Breast epithelium (tissue), 4 donors: Measurements from ENCODE around the gene AP2A1. TPM values are rescaled to one million over a fixed set of nuclear protein-coding genes. Genes with fewer than 3 reads are reported as not detected.

Experiments
- DNase-seq, 2 donors: peaks; one replicate each; pipeline ENCODE4 v3.0.0-alpha.2; 2019; ENCODE audit warnings: low spot score in 2 of 2
- H3K27ac ChIP-seq, 2 donors: fragments of 200-600 bp; sonication (generic) in 1 of 2; one replicate each; pipeline ENCODE4 v1.5.1; 2016 to 2019; ENCODE audit warnings: mild to moderate bottlenecking in 1 of 2
- H3K27me3 ChIP-seq, 2 donors: fragments of 200-600 bp; sonication (generic) in 1 of 2; one replicate each; pipeline versions ENCODE4 v1.5.1 to v1.6.0; 2017 to 2019; ENCODE audit warnings: control low read depth in 1 of 2, mild to moderate bottlenecking in 1 of 2
- H3K36me3 ChIP-seq: fragments of 200-600 bp; one replicate; pipeline ENCODE4 v1.5.1; 2019
- H3K4me1 ChIP-seq, 2 donors: fragments of 200-600 bp; sonication (generic); one replicate each; pipeline ENCODE4 v1.5.1; 2016 to 2019; ENCODE audit warnings: control low read depth in 1 of 2
- H3K4me3 ChIP-seq, 3 donors: fragments of 200-600 bp; sonication (generic); 1 replicate in 2 of 3; 2 replicates in 1 of 3; pipeline ENCODE4 v1.5.1; 2016 to 2019; ENCODE audit warnings: mild to moderate bottlenecking in 3 of 3, moderate library complexity in 2 of 3
- H3K9me3 ChIP-seq, 2 donors: fragments of 200-600 bp; sonication (generic) in 1 of 2; one replicate each; pipeline ENCODE4 v1.5.1; 2016 to 2019; ENCODE audit warnings: control low read depth in 1 of 2
- POLR2A ChIP-seq: fragments of 450-650 bp; IDR thresholded peaks from one replicate; pipeline ENCODE4 v1.6.1; 2016; ENCODE audit warnings: antibody characterized with exemption, mild to moderate bottlenecking, moderate library complexity
- POLR2AphosphoS5 ChIP-seq, 3 donors: sonication (generic); formaldehyde crosslinking; IDR thresholded peaks; one replicate each; pipeline ENCODE4 v1.6.1; 2017; ENCODE audit warnings: antibody characterized with exemption in 3 of 3
- intact Hi-C: fragments of 100-400 bp; cut with DNase I; formaldehyde crosslinking; loops from one replicate; pipeline ENCODE4 v1.15.1; 2023; ENCODE audit warnings: low total_unique reads
- total RNA-seq, 3 donors: library from RNA; depleted of rRNA; stranded (reverse); fragments of >200 nt; gene quantifications; one replicate each; pipeline ENCODE4 v1.1.0, GENCODE V29; 2016
- TF ChIP-seq, protein P1 (sequence below), 3 donors: fragments of 450-650 bp; IDR thresholded peaks; one replicate each; pipeline ENCODE4 v1.5.1; 2016 to 2017; ENCODE audit warnings: antibody characterized with exemption in 3 of 3, mild to moderate bottlenecking in 3 of 3, moderate library complexity in 3 of 3

AP2A1 gene
- total RNA-seq, 3 donors from 2014 or later: 42.1 to 71.0 (median 59.3) TPM

DNA sequence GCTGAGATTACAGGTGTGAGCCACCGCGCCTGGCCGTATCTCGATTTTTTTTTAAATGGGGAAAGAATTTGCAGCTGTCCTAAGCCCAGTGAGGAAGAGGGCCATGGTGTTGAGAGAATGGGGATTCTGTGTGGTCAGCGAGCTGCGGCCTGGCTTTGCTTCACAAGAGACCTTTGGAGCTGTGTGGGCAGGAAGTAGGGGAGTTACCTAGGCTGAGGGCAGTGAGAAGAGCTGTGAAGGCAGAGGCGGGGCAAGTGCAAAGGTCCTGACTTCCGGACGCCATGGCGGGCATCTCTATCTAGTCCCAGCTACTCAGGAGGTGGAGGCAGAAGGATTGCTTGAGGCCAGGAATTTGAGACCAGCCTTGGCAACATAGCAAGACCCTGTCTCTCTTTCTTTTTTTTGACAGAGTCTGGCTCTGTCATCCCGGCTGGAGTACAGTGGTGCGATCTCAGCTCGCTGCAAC, 4.9 kb downstream of the AP2A1 start:
- Histone ChIP-seq H3K27ac (no peak overlapping the region), H3K27me3 (no peaks in the 10 kb centered on the region), H3K36me3 (no peaks in the 10 kb centered on the region), H3K4me3 (no peak overlapping the region), H3K4me1 (peaks cover 6 to 14% of the 10 kb centered on the region in 2 donors), H3K9me3 (no peaks in the 10 kb centered on the region)
- intact Hi-C loops: no loop called here
- no peak for DNase-seq
- TF ChIP-seq, protein P1, sequence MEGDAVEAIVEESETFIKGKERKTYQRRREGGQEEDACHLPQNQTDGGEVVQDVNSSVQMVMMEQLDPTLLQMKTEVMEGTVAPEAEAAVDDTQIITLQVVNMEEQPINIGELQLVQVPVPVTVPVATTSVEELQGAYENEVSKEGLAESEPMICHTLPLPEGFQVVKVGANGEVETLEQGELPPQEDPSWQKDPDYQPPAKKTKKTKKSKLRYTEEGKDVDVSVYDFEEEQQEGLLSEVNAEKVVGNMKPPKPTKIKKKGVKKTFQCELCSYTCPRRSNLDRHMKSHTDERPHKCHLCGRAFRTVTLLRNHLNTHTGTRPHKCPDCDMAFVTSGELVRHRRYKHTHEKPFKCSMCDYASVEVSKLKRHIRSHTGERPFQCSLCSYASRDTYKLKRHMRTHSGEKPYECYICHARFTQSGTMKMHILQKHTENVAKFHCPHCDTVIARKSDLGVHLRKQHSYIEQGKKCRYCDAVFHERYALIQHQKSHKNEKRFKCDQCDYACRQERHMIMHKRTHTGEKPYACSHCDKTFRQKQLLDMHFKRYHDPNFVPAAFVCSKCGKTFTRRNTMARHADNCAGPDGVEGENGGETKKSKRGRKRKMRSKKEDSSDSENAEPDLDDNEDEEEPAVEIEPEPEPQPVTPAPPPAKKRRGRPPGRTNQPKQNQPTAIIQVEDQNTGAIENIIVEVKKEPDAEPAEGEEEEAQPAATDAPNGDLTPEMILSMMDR (IDR thresholded peaks at IDR 0.05): no peak
- TF ChIP-seq POLR2A (no peak), POLR2AphosphoS5 (IDR thresholded peaks at IDR 0.05) (no peak)

- Histone ChIP-seq H3K27me3 (no peaks in the 10 kb centered on the region), H3K4me1 (peaks cover 4 to 9% of the 10 kb centered on the region in 2 donors), H3K9me3 (no peaks in the 10 kb centered on the region), H3K4me3 (no peak overlapping the region), H3K27ac (no peak overlapping the region), H3K36me3 (no peaks in the 10 kb centered on the region)
- no peak for DNase-seq
- TF ChIP-seq POLR2A (no peak), POLR2AphosphoS5 (IDR thresholded peaks at IDR 0.05) (no peak)
- TF ChIP-seq, protein P1 (IDR thresholded peaks at IDR 0.05): no peak
- intact Hi-C loops: no loop called here
Observed at GRCh38 chr19:49772850-49773432, 6.1 kb downstream of the AP2A1 start.

- intact Hi-C loops: no loop called here
- no peaks in the 10 kb centered on the region for H3K9me3 ChIP-seq
Observed at GRCh38 chr19:49773663-49774350, 7.0 kb downstream of the AP2A1 start.

DNA sequence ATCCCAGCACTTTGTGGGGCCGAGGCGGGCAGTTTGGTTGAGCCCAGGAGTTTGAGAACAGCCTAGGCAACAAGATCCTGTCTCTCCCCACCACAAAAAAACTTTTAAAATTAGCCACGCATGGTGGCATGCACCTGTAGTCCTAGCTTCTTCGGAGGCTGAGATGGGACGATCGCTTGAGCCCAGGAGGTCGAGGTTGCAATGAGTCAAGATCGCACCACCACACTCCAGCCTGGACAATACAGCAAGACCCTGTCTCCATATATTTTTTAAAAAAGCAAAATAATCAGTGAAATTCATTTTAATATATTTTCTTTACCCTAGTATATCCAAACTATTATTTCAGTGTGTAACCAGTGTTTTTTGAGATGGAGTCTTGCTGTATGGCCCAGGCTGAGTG, 8.2 kb downstream of the AP2A1 start:
- Histone ChIP-seq H3K4me3 (no peak overlapping the region), H3K27me3 (no peaks in the 10 kb centered on the region), H3K27ac (no peak overlapping the region), H3K9me3 (no peaks in the 10 kb centered on the region), H3K4me1 (no peaks in the 10 kb centered on the region), H3K36me3 (no peaks in the 10 kb centered on the region)
- TF ChIP-seq, protein P1 (IDR thresholded peaks at IDR 0.05): no peak
- TF ChIP-seq POLR2A (no peak), POLR2AphosphoS5 (IDR thresholded peaks at IDR 0.05) (no peak)
- intact Hi-C loops: no loop called here
- no peak for DNase-seq

More at GRCh38 chr19:49773663-49774350, 7.0 kb downstream of the AP2A1 start:
- DNase-seq: no peak
- H3K36me3 ChIP-seq: no peaks in the 10 kb centered on the region
- TF ChIP-seq, protein P1 (IDR thresholded peaks at IDR 0.05): no peak
- TF ChIP-seq POLR2A: no peak
- no peak for TF ChIP-seq POLR2AphosphoS5 (IDR thresholded peaks at IDR 0.05)
- no peak overlapping the region for H3K4me3 ChIP-seq
- no peaks in the 10 kb centered on the region for H3K27me3 ChIP-seq
- H3K27ac ChIP-seq: no peak overlapping the region
- H3K4me1 ChIP-seq: peaks cover 0 to under 1% of the 10 kb centered on the region in 2 donors

GRCh38 chr19:49775742-49776370, 9.1 kb downstream of the AP2A1 start:
- H3K4me3 ChIP-seq: no peak overlapping the region
- no peaks in the 10 kb centered on the region for H3K9me3 ChIP-seq
- no peaks in the 10 kb centered on the region for H3K27me3 ChIP-seq
- no peak overlapping the region for H3K27ac ChIP-seq
- intact Hi-C loops: no loop called here
- no peak for TF ChIP-seq POLR2AphosphoS5 (IDR thresholded peaks at IDR 0.05)
- TF ChIP-seq, protein P1 (IDR thresholded peaks at IDR 0.05): no peak
- no peak for TF ChIP-seq POLR2A
- no peaks in the 10 kb centered on the region for H3K36me3 ChIP-seq
- DNase-seq: no peak
- H3K4me1 ChIP-seq: no peaks in the 10 kb centered on the region
